ENCODE measurements around the gene WWTR1.

The WWTR1 gene

DNA sequence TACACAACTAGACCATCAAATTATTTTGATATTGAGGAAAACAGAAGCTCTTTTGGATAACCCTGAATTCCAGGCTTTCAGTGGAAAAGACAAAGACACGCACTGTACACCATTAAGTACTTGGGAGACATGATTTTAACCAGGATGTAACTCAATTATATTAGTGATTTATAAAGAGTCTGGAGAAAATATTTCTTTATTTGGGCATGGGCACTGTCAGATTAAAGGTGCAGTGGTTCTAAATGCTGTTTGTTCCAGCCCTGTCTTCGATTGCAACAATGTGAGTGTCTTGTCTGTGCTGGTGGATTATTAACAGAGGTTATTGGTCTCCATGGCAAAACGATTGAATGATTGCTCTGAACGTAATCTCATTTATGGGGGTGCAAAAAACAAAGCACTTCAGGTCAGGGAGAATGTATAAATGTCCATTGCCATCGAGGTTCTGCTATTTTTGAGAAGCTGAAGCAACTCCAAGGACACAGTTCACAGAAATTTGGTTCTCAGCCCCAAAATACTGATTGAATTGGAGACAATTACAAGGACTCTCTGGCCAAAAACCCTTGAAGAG lies 183.5 kb downstream of the WWTR1 start, which contains the start of gene TM4SF4:
TM4SF4 (plus strand) TSS at position 448 of the 568 bp plus-strand sequence. CDS start 181 bp downstream, outside the sequence.
- DNase-seq (ENCODE audit: low read depth in 3 of 3, low spot score in 1 of 3): no peak

GRCh38 chr3:149473357-149474249 lies 184.2 kb downstream of the WWTR1 start:
- DNase-seq (ENCODE audit: low read depth in 3 of 3, low spot score in 1 of 3): no peak

- DNase-seq (ENCODE audit: low read depth in 3 of 3, low spot score in 1 of 3): no peak
Observed at GRCh38 chr3:149472030-149472797, 185.6 kb downstream of the WWTR1 start.

DNA sequence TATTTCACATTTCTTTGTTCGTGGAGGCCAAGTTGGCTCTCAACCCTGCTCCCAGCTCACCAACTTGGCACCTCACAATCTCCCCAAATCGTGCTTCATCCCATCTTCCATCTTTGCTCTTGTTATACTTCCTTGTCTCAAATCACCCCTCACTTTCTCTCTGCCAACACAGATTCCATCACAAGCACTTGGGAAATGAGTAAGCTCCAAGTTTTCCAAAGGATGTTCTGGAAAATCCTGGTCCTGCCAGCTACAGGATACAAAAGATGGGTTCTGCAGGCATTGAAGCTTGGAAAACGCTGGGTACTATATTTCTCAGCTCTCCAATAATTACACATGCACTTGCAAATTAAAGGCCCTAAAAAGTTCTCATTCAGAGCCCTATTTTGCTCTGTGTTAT lies 187.4 kb downstream of the WWTR1 start:
- no peak for DNase-seq (ENCODE audit: low read depth in 3 of 3, low spot score in 1 of 3)

DNA sequence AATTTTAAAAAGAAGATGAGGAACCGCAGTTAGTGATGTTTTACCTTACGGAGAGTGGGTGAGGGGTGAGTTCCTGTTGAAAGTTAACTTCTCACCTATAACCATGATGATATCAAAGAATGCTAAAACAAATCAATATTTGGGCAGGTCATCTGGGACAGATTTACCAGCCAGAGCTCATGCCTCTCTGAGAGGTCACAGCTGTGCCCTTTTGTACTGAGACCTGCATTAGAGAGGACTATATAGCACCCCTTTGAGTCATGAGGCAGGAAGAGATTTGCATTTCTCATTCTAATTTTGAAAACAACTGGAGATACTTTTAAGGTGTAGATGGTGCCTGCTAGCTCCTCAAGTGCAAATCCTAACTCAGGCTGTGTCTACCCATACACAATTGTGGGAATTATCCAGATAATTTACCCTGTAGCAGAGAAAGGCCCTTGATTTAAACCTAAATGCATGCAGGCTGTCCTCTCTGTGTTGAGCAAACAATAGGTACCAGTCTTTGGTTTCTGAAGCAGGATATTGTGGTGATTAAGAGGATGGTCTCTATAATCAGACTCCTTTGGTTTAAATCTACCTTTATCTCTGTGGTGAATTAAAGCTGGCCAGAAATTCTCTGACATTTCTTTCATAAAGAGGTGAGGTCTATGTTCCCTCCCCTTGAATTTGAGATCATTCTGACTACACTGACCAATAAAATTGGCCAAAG lies 189.2 kb downstream of the WWTR1 start:
- DNase-seq (ENCODE audit: low read depth in 3 of 3, low spot score in 1 of 3): no peak

Measured in stimulated activated CD4-positive, alpha-beta T cell treated with anti-CD3 and anti-CD28 coated beads, TNF-alpha, amount 100 ng/mL, for 1 hour (primary cell).